DMS79 treated with DMSO at 0.1 percent for 48 hours (cell line): ENCODE results near the gene PRM2.

Source experiments
- DNase-seq: peaks from one replicate; lab custom pipeline; 2025; lab: John Stamatoyannopoulos, UW

PRM2 gene

GRCh38 chr16:11248133-11248532, 28.1 kb downstream of the PRM2 start:
- no peak for DNase-seq

- DNase-seq, result no peak
These were observed 30.3 kb downstream of the PRM2 start for GRCh38 chr16:11245988-11246387.

GRCh38 chr16:11245222-11245737, 31.0 kb downstream of the PRM2 start:
- no peak for DNase-seq

- DNase-seq, result no peak
These were observed 33.6 kb downstream of the PRM2 start for GRCh38 chr16:11242658-11243057.

GRCh38 chr16:11241480-11242204, 34.6 kb downstream of the PRM2 start:
- DNase-seq, result no peak

- no peak for DNase-seq
These were observed 35.4 kb downstream of the PRM2 start for GRCh38 chr16:11240636-11241473.

GRCh38 chr16:11239644-11240632, 36.3 kb downstream of the PRM2 start:
- DNase-seq, result no peak

GRCh38 chr16:11238272-11239202, 37.7 kb downstream of the PRM2 start:
- DNase-seq, result no peak

GRCh38 chr16:11236461-11237254, 39.6 kb downstream of the PRM2 start:
- no peak for DNase-seq

GRCh38 chr16:11235703-11235991, 40.6 kb downstream of the PRM2 start:
- DNase-seq, result no peak

GRCh38 chr16:11234884-11235702, 41.2 kb downstream of the PRM2 start:
- DNase-seq, result no peak

- DNase-seq, result no peak
These were observed 42.4 kb downstream of the PRM2 start for GRCh38 chr16:11233727-11234376.

- no peak for DNase-seq
These were observed 43.2 kb downstream of the PRM2 start for GRCh38 chr16:11232852-11233726.

GRCh38 chr16:11232302-11232851, 43.9 kb downstream of the PRM2 start:
- no peak for DNase-seq

GRCh38 chr16:11231367-11231970, 44.8 kb downstream of the PRM2 start:
- no peak for DNase-seq

- DNase-seq, result no peak
These were observed 46.4 kb downstream of the PRM2 start for GRCh38 chr16:11229906-11230305.

GRCh38 chr16:11229432-11229831, 46.8 kb downstream of the PRM2 start:
- DNase-seq, result no peak
